LNCAP (cell line): ENCODE measurements around the gene AKAP1.

Experiments used
- CTCF ChIP-seq: fragments of 450-650 bp; IDR thresholded peaks from 2 replicates; pipeline ENCODE4 v1.5.1; 2017; ENCODE audit warnings: mild to moderate bottlenecking

AKAP1 gene

DNA sequence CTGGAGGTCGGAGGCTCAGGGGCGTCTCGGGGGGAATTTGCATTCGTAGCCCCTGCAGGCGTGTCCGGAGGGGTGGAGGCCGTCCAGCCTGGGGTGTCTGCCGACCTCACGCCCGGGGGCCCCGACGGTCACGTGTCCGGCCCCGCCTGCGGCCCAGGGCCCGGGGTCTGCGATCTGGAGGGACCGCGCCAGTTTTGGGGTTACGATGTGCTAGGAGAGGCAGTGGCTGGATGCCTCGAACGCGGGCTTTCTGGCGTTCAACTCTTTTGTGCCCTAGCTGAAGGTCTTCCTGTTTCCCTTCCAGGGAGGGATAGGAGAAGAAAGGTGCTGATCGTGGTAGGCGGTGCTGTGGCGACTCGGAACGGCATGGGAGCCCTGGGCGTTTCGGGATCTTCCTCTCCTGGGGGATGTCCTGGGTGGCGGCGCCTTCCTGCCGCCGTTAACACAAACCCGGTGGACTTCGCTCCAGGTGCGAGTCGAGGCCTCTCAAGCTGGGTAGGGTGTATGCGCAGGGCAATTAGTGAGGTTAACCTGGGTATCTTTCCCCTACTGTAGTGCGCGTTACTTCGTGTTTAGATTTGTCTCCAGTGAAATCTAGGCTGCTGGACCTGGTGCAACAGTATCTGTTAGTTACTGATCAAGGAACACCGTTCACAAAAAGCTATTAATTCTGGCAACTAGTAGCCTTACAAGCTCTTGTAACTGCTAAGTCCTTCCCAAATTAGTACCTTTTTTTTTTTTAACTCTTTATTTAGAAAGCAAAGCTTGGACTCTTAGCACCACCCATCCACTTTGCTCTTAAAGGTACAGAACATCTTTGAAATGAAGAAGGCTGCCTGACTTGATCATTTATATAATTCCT, 1.3 kb downstream of the AKAP1 start:
- TF ChIP-seq CTCF: no peak

GRCh38 chr17:57088298-57088697, 3.3 kb downstream of the AKAP1 start:
- no peak for TF ChIP-seq CTCF

- TF ChIP-seq CTCF: no peak
These were observed 4.3 kb downstream of the AKAP1 start for GRCh38 chr17:57089391-57089790.

- no peak for TF ChIP-seq CTCF
These were observed 5.6 kb downstream of the AKAP1 start for GRCh38 chr17:57090560-57091185.

GRCh38 chr17:57091186-57091618, 6.2 kb downstream of the AKAP1 start:
- TF ChIP-seq CTCF: no peak

DNA sequence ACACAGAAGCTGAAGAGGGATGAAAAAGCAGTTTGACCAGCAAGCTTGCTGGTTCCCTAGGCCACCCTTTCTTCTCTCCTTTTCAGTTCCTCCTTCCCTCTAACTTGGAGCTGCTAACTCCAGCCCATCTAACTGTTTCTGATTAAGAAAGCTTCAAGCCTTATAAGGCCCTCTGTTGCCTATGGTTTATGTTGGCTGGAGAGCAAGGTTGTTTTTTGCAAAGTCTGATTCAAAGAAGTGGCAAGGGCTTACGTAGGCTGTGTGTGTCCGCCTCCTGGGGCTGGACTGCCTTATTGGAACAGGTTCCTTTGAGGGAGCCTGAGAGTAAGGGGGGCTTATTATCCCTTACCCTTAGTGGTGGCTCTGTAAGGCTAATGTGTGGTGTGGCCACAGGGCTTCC, 7.1 kb downstream of the AKAP1 start:
- TF ChIP-seq CTCF: no peak

- TF ChIP-seq CTCF: no peak
These were observed 7.7 kb downstream of the AKAP1 start for GRCh38 chr17:57092779-57093178.
